ENCODE data around the gene DEFB108B.
"Not testable (repeated sequence)": the region's sequence is repeated elsewhere in the genome, so short reads cannot be mapped to it uniquely, and the experiment has no call there.

Gene DEFB108B

GRCh38 chr11:71800335-71800953 lies 32.6 kb upstream of the DEFB108B start:
- DNase-seq (ENCODE audit: low read depth in 2 of 2), result peak; percentile 67 to 74
- not testable (repeated sequence) for H3K4me3 ChIP-seq (replicated peaks in 1 of 2; ENCODE audit: low read depth in 2 of 2, low read length in 2 of 2)
- TF ChIP-seq CTCF (IDR thresholded peaks at IDR 0.05; ENCODE audit: low read depth, low read length), result peak; percentile 73

- H3K4me3 ChIP-seq (replicated peaks in 1 of 2; ENCODE audit: low read depth in 2 of 2, low read length in 2 of 2); DNase-seq (ENCODE audit: low read depth in 2 of 2): not testable (repeated sequence)
Measured at GRCh38 chr11:71801026-71801425, 32.0 kb upstream of the DEFB108B start.

GRCh38 chr11:71802874-71803273 lies 30.1 kb upstream of the DEFB108B start:
- DNase-seq (ENCODE audit: low read depth in 2 of 2); H3K4me3 ChIP-seq (replicated peaks in 1 of 2; ENCODE audit: low read depth in 2 of 2, low read length in 2 of 2): not testable (repeated sequence)

- not testable (repeated sequence) for H3K4me3 ChIP-seq (replicated peaks in 1 of 2; ENCODE audit: low read depth in 2 of 2, low read length in 2 of 2); DNase-seq (ENCODE audit: low read depth in 2 of 2)
Measured at GRCh38 chr11:71804158-71804947, 28.6 kb upstream of the DEFB108B start.

- not testable (repeated sequence) for H3K4me3 ChIP-seq (replicated peaks in 1 of 2; ENCODE audit: low read depth in 2 of 2, low read length in 2 of 2)
- DNase-seq (ENCODE audit: low read depth in 2 of 2), result peak in 1 of 2 donors; percentile 8
Measured at GRCh38 chr11:71812529-71812928, 20.5 kb upstream of the DEFB108B start.

- peak; percentile 77 for DNase-seq (ENCODE audit: low read depth in 2 of 2)
- H3K4me3 ChIP-seq (replicated peaks in 1 of 2; ENCODE audit: low read depth in 2 of 2, low read length in 2 of 2), result peak overlapping the region; percentile 42 to 45
- TF ChIP-seq CTCF (IDR thresholded peaks at IDR 0.05; ENCODE audit: low read depth, low read length), result peak; percentile 79
Measured at GRCh38 chr11:71813481-71814355, 19.3 kb upstream of the DEFB108B start.

GRCh38 chr11:71821539-71821938 lies 11.5 kb upstream of the DEFB108B start:
- not testable (repeated sequence) for H3K4me3 ChIP-seq (replicated peaks in 1 of 2; ENCODE audit: low read depth in 2 of 2, low read length in 2 of 2); DNase-seq (ENCODE audit: low read depth in 2 of 2)

GRCh38 chr11:71829247-71829646 lies 3.8 kb upstream of the DEFB108B start:
- DNase-seq (ENCODE audit: low read depth in 2 of 2); H3K4me3 ChIP-seq (replicated peaks in 1 of 2; ENCODE audit: low read depth in 2 of 2, low read length in 2 of 2): not testable (repeated sequence)

GRCh38 chr11:71829686-71830085 lies 3.3 kb upstream of the DEFB108B start:
- not testable (repeated sequence) for DNase-seq (ENCODE audit: low read depth in 2 of 2); H3K4me3 ChIP-seq (replicated peaks in 1 of 2; ENCODE audit: low read depth in 2 of 2, low read length in 2 of 2)

- not testable (repeated sequence) for H3K4me3 ChIP-seq (replicated peaks in 1 of 2; ENCODE audit: low read depth in 2 of 2, low read length in 2 of 2); DNase-seq (ENCODE audit: low read depth in 2 of 2)
Measured at GRCh38 chr11:71842720-71843119, 9.7 kb downstream of the DEFB108B start.

- H3K4me3 ChIP-seq (replicated peaks in 1 of 2; ENCODE audit: low read depth in 2 of 2, low read length in 2 of 2); DNase-seq (ENCODE audit: low read depth in 2 of 2): not testable (repeated sequence)
Measured at GRCh38 chr11:71843355-71843754, 10.4 kb downstream of the DEFB108B start.

All from cardiac fibroblast (primary cell).